ENCODE results near the gene NOS3. TPM values are rescaled to one million over a fixed set of nuclear protein-coding genes. Genes with fewer than 3 reads are reported as not detected.

NOS3 gene
- total and polyA plus RNA-seq, 11 donors: 8.9 to 49.4 (median 17.3) TPM

DNA sequence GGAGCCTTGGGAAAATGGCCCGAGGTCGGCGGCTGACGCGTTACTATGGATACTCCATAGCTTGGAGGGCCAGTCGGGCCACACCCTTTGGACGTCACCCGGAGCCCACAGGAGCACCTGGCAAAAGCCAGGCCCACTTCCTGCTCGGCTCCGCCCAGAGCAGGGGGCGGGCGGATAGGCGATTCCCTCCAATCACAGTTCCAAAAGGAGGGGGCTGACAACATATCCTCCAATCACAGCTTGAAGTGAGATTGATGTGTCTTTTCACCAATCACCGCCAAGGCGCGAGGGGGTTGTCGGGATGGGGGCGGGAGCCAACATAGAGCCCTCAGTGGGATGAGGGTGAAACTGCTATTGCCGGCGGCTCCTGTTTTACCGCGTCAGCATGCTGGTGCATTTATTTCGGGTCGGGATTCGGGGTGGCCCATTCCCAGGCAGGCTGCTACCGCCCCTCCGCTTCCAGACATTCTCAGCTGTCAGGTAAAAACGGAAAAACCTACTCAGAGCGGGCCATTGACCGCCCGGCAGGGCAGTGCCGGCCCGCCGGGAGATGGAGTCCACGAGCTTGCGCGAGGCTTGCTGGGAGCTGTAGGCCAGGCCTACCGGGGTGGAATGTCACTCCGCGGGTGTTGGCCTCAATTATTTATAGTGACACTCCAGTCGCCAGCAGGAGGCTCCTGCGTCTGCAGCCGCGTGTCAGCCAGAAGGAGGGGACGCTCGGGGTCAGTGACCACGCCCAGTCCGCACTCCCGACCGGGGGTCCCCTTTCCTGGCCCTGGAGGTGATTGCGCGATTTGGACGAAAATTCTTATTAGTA lies 37.5 kb downstream of the NOS3 start, which contains the start of gene ABCB8:
TSS of gene ABCB8 (plus strand) at position 320 of the 817 bp plus-strand sequence. CDS start at position 386, 66 bp downstream.
- Histone ChIP-seq H3K9me3 (no peaks in the 10 kb centered on the region), H3K4me1 (peaks cover 0 to 22% (median 15%) of the 10 kb centered on the region in 12 donors), H3K27ac (peak within 1 kb of the TSS; percentile 15 to 90 (median 85)), H3K4me3 (peak within 1 kb of the TSS; percentile 62 to 91 (median 76)), H3K36me3 (peaks cover 0 to 14% (median 6%) of the 10 kb centered on the region in 9 donors), H3K27me3 (peaks cover 0 to 4% (median 0%) of the 10 kb centered on the region in 9 donors)
- peak; percentile 96 to 98 (median 96) for ATAC-seq
- TF ChIP-seq POLR2A (IDR thresholded peaks at IDR 0.05) (peak in 1 of 2 donors; percentile 74), CTCF (IDR thresholded peaks at IDR 0.05) (peak; percentile 43 to 77 (median 60))
- intact Hi-C loops (cut with DNase I): loop anchor here in 7 of 10 donors (1.0 to 10.0 kb wide), 11 partner anchors 30 to 661 kb away; partner anchors contain the start of genes SLC4A2 (in 3 of the 7), AGAP3 (in 1 of the 7) and REPIN1 (in 1 of the 7)
- peak; percentile 96 to 99 (median 98) for DNase-seq
- WGBS, 4 donors: 0 to 1% (median 1%) methylated on average over 36 to 53 of the region's 53 CpGs

DNA sequence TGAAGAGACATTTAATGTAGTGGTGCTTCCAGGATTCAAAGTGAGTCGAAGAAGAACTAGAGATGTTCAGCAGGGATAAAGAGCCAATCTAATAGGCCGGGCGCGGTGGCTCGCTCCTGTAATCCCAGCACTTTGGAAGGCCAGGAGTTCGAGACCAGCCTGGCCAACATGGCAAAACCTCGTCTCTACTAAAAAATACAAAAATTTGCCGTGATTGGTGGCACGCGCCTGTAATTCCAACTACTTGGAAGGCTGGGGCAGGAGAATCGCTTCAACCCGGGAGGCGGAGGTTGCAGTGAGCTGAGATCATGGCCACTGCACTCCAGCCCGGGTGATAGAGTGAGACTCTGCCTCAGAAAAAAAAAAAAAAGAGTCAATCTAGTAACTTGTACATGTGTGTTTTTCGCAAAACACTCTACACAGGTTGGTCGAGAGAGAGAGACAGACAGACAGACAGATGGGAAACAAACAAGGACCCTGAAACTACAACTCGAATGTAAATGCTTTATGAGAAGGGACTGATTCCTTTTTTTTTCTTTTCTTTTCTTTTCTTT lies 38.2 kb downstream of the NOS3 start:
- no peak for DNase-seq
- peak in 1 of 12 donors; percentile 20 for TF ChIP-seq CTCF (IDR thresholded peaks at IDR 0.05)
- no peak for TF ChIP-seq POLR2A (IDR thresholded peaks at IDR 0.05)
- H3K9me3 ChIP-seq: no peaks in the 10 kb centered on the region
- 44 to 55% (median 53%) methylated on average over 17 of the region's 17 CpGs for WGBS, 4 donors
- intact Hi-C loops (cut with DNase I): loop anchor here in 7 of 10 donors (1.0 to 10.0 kb wide), 11 partner anchors 29 to 662 kb away; partner anchors contain the start of genes SLC4A2 (in 3 of the 7), AGAP3 (in 1 of the 7) and REPIN1 (in 1 of the 7)
- H3K36me3 ChIP-seq: peaks cover 0 to 16% (median 8%) of the 10 kb centered on the region in 9 donors
- no peak for ATAC-seq
- no peaks in the 10 kb centered on the region for H3K27me3 ChIP-seq
- H3K4me3 ChIP-seq: peak overlapping the region; percentile 62 to 91 (median 76)
- peaks cover 0 to 22% (median 15%) of the 10 kb centered on the region in 12 donors for H3K4me1 ChIP-seq
- peak overlapping the region in 11 of 12 donors; percentile 67 to 90 (median 87) for H3K27ac ChIP-seq

GRCh38 chr7:151031011-151031410 lies 40.2 kb downstream of the NOS3 start:
- Histone ChIP-seq H3K9me3 (no peaks in the 10 kb centered on the region), H3K4me1 (peaks cover 0 to 37% (median 16%) of the 10 kb centered on the region in 12 donors), H3K36me3 (peaks cover 0 to 35% (median 22%) of the 10 kb centered on the region in 9 donors), H3K27ac (no peak overlapping the region), H3K4me3 (no peak overlapping the region), H3K27me3 (no peaks in the 10 kb centered on the region)
- ATAC-seq (no peak), DNase-seq (no peak)
- intact Hi-C loops (cut with DNase I): loop anchor here in 2 of 10 donors (5.0 kb wide), 1 partner anchor 81 kb away; no protein-coding TSS in a partner anchor
- no peak for TF ChIP-seq CTCF (IDR thresholded peaks at IDR 0.05)
- no peak for TF ChIP-seq POLR2A (IDR thresholded peaks at IDR 0.05)
- 96 to 98% (median 97%) methylated on average over 4 of the region's 4 CpGs for WGBS, 4 donors
